HCT116 (cell line): Measurements from ENCODE around the gene STX12. TPM values are rescaled to one million over a fixed set of nuclear protein-coding genes. Genes with fewer than 3 reads are reported as not detected.

ENCODE experiments used
- ATAC-seq: fragments of 200-7000 bp; cut with Tn5 transposase; 2 replicates; pipeline ENCODE4 v1.9.1; 2020; ENCODE audit warnings: mild to moderate bottlenecking, moderate library complexity
- BruUV-seq: library from RNA; stranded (reverse); fragments of 400-500 nt; replicated peaks from 2 replicates; lab custom pipeline; 2021; lab: Mats Ljungman, UMichigan
- CTCF ChIA-PET: fragments of 300-600 bp; sonication (Branson Sonifier 250); formaldehyde crosslinking; loops from one replicate; lab custom pipeline; 2021; ENCODE audit warnings: antibody characterized with exemption; lab: Charles Lee
- POLR2A ChIA-PET: fragments of 300-600, 350-600 bp; sonication (Branson Sonifier 250); formaldehyde crosslinking; loops from one replicate; lab custom pipeline; 2021; ENCODE audit warnings: antibody characterized with exemption; lab: Charles Lee
- RAD21 ChIA-PET, 2 experiments: fragments of 300-600 bp; sonication (Branson Sonifier 250); formaldehyde crosslinking; loops; one replicate each; lab custom pipeline; 2023; ENCODE audit warnings: low total read pairs in 2 of 2; ENCODE audit not compliant: uncharacterized antibody in 2 of 2, unreplicated experiment in 2 of 2, low non-redundant PET in 1 of 2; lab: Charles Lee
- DNase-seq: peaks from one replicate; pipeline ENCODE4 v3.0.0-alpha.2; 2010; ENCODE audit warnings: low read depth, low spot score
- H2AFZ ChIP-seq: fragments of 200-600 bp; shearing (Covaris generic), sonication (generic); 2 replicates; pipeline ENCODE4 v1.6.1; 2017; ENCODE audit warnings: low read depth, mixed run types, mixed read lengths, antibody characterized with exemption, low read length; ENCODE audit not compliant: poor library complexity, severe bottlenecking
- H3K27ac ChIP-seq: 2 replicates; pipeline ENCODE4 v1.5.1; 2012; ENCODE audit warnings: low read depth, low read length
- H3K27me3 ChIP-seq: fragments of 200-600 bp; sonication (generic); 2 replicates; pipeline ENCODE4 v1.6.1; 2016; ENCODE audit warnings: mixed run types, low read length, mixed read lengths; ENCODE audit not compliant: insufficient read depth
- H3K36me3 ChIP-seq, 2 experiments: fragments of 200-500 bp in 1 of 2; fragments of 200-600 bp in 1 of 2; sonication (Bioruptor generic) in 1 of 2; sonication (generic) in 1 of 2; 2 replicates each; pipeline versions ENCODE4 v1.5.1 to v1.6.1; 2014 to 2016; ENCODE audit warnings: low read length in 2 of 2, inconsistent platforms in 1 of 2, mixed read lengths in 1 of 2, mixed run types in 1 of 2; ENCODE audit not compliant: insufficient read depth in 2 of 2, control insufficient read depth in 1 of 2
- H3K4me1 ChIP-seq, 2 experiments: fragments of 200-600 bp in 1 of 2; sonication (generic) in 1 of 2; 2 replicates each; pipeline versions ENCODE4 v1.5.1 to v1.6.1; 2012 to 2017; ENCODE audit warnings: low read length in 2 of 2, inconsistent platforms in 1 of 2, mild to moderate bottlenecking in 1 of 2, mixed read lengths in 1 of 2, mixed run types in 1 of 2, moderate library complexity in 1 of 2; ENCODE audit not compliant: insufficient read depth in 2 of 2, control insufficient read depth in 1 of 2
- H3K4me2 ChIP-seq: fragments of 200-600 bp; sonication (generic); 2 replicates; pipeline ENCODE4 v1.6.1; 2017; ENCODE audit warnings: mixed run types, low read length, mixed read lengths
- H3K4me3 ChIP-seq, 2 experiments: fragments of 200-600 bp in 1 of 2; sonication (generic) in 1 of 2; replicated peaks in 1 of 2; 2 replicates each; pipeline ENCODE4 v1.5.1; 2011 to 2016; ENCODE audit warnings: low read length in 2 of 2, control low read depth in 1 of 2, low read depth in 1 of 2, mild to moderate bottlenecking in 1 of 2, mixed read lengths in 1 of 2, mixed run types in 1 of 2
- H3K79me2 ChIP-seq: fragments of 200-600 bp; sonication (generic); 2 replicates; pipeline ENCODE4 v1.6.1; 2017; ENCODE audit warnings: mild to moderate bottlenecking, mixed run types, low read length, moderate library complexity, mixed read lengths; ENCODE audit not compliant: insufficient read depth
- H3K9ac ChIP-seq: fragments of 200-600 bp; sonication (generic); 2 replicates; pipeline ENCODE4 v1.6.1; 2016; ENCODE audit warnings: low read length, mixed read lengths
- H3K9me2 ChIP-seq: fragments of 200-600 bp; sonication (generic), shearing (Covaris generic); 2 replicates; pipeline ENCODE4 v1.6.1; 2017; ENCODE audit warnings: mixed run types, mild to moderate bottlenecking, moderate library complexity; ENCODE audit not compliant: insufficient read depth
- H3K9me3 ChIP-seq, 2 experiments: fragments of 200-500 bp in 1 of 2; fragments of 200-600 bp in 1 of 2; sonication (Bioruptor generic) in 1 of 2; sonication (generic) in 1 of 2; 2 replicates each; pipeline ENCODE4 v1.6.1; 2014 to 2017; ENCODE audit warnings: low read length in 2 of 2, mixed read lengths in 2 of 2, inconsistent platforms in 1 of 2, low read depth in 1 of 2, mild to moderate bottlenecking in 1 of 2, mixed run types in 1 of 2, moderate library complexity in 1 of 2; ENCODE audit not compliant: control insufficient read depth in 1 of 2, insufficient read depth in 1 of 2
- H4K20me1 ChIP-seq: fragments of 200-600 bp; sonication (generic), shearing (Covaris generic); 2 replicates; pipeline ENCODE4 v1.6.1; 2017; ENCODE audit warnings: mixed run types, mild to moderate bottlenecking, moderate library complexity; ENCODE audit not compliant: insufficient read depth
- ATF3 ChIP-seq: IDR thresholded peaks from 2 replicates; pipeline ENCODE4 v1.6.1; 2012
- CTCF ChIP-seq, 3 experiments: fragments of 200-600 bp in 1 of 3; sonication (generic) in 1 of 3; IDR thresholded peaks in 2 of 3; conservative IDR thresholded peaks in 1 of 3; 2 replicates each; pipeline ENCODE4 v1.5.1; 2012 to 2017; ENCODE audit warnings: low read depth in 2 of 3, low read length in 2 of 3, antibody characterized with exemption in 1 of 3, borderline replicate concordance in 1 of 3, control low read depth in 1 of 3, mild to moderate bottlenecking in 1 of 3, mixed read lengths in 1 of 3, mixed run types in 1 of 3, moderate library complexity in 1 of 3; ENCODE audit not compliant: insufficient read depth in 1 of 3
- EGR1 ChIP-seq: IDR thresholded peaks from 2 replicates; pipeline ENCODE4 v1.6.1; 2012; ENCODE audit warnings: low read depth
- ELF1 ChIP-seq: IDR thresholded peaks from 2 replicates; pipeline ENCODE4 v1.6.1; 2012; ENCODE audit warnings: low read depth, borderline replicate concordance
- FOSL1 ChIP-seq: IDR thresholded peaks from 2 replicates; pipeline ENCODE4 v1.6.1; 2012; ENCODE audit warnings: low read depth
- MAX ChIP-seq: IDR thresholded peaks from 2 replicates; pipeline ENCODE4 v1.6.1; 2012
- POLR2A ChIP-seq: IDR thresholded peaks from 2 replicates; pipeline ENCODE4 v1.7.0; 2011; ENCODE audit warnings: borderline replicate concordance; ENCODE audit not compliant: insufficient read depth, insufficient read length; ENCODE audit errors: extremely low read depth
- RAD21 ChIP-seq: IDR thresholded peaks from 2 replicates; pipeline ENCODE4 v1.6.1; 2012; ENCODE audit warnings: low read depth, mild to moderate bottlenecking
- REST ChIP-seq: IDR thresholded peaks from 2 replicates; pipeline ENCODE4 v1.6.1; 2012; ENCODE audit warnings: low read depth
- SP1 ChIP-seq: IDR thresholded peaks from 2 replicates; pipeline ENCODE4 v1.6.1; 2012; ENCODE audit warnings: low read depth
- ZNF274 ChIP-seq: fragments of 200-500 bp; sonication (Bioruptor generic); IDR thresholded peaks from 2 replicates; pipeline ENCODE4 v1.6.1; 2014; ENCODE audit warnings: mild to moderate bottlenecking, low read depth, low read length, inconsistent platforms
- intact Hi-C: fragments of 100-400 bp; cut with micrococcal nuclease; formaldehyde crosslinking; loops from 2 replicates; pipeline ENCODE4 v1.10.0; 2022
- total RNA-seq: library from RNA; stranded (reverse); gene quantifications from one replicate; pipeline ENCODE4 v1.2.1, GENCODE V29; 2021; ENCODE audit not compliant: unreplicated experiment

STX12 gene
- total RNA-seq, 1 experiment from 2014 or later: 27.6 TPM

GRCh38 chr1:27772036-27772931, 735 bp upstream of the STX12 start:
- ChIA-PET POLR2A (interaction anchor here (0.7 to 2.8 kb wide), 11 partner anchors 8 to 617 kb away, joined by 3 to 17 read pairs (median 5); partner anchors contain the start of genes FAM76A, IFI6, PPP1R8 and SLC9A1), CTCF (interaction anchor here (0.8 to 1.4 kb wide), 5 partner anchors 12 to 103 kb away, joined by 3 to 6 read pairs (median 3); partner anchors contain the start of genes FAM76A and PPP1R8), RAD21 (interaction anchor here in 1 of 2 experiments (0.6 to 0.9 kb wide), 2 partner anchors 102 to 283 kb away, joined by 4 read pairs; no protein-coding TSS in a partner anchor)
- BruUV-seq: no TSS peak
- peaks cover 4 to 13% of the 10 kb centered on the region in 2 experiments; a peak in 3 of 4 replicates for H3K4me1 ChIP-seq
- no peaks in the 10 kb centered on the region for H3K36me3 ChIP-seq
- H3K4me3 ChIP-seq: peak overlapping the region; percentile 34 to 66
- intact Hi-C loops: no loop called here
- H3K27ac ChIP-seq: no peak overlapping the region
- H2AFZ ChIP-seq: peak overlapping the region; percentile 76
- ATAC-seq (no peak), DNase-seq (no peak)
- no peaks in the 10 kb centered on the region for H4K20me1 ChIP-seq
- H3K79me2 ChIP-seq: peaks cover 28% of the 10 kb centered on the region
- TF ChIP-seq ATF3 (no peak), RAD21 (no peak), POLR2A (no peak), MAX (no peak), ZNF274 (no peak), EGR1 (no peak), SP1 (no peak), CTCF (IDR thresholded peaks at IDR 0.05 in 2 of 3, conservative IDR thresholded peaks at IDR 0.05 in 1 of 3; ENCODE audit: borderline replicate concordance in 1 of 3, insufficient read depth in 1 of 3, low read depth in 2 of 3, low read length in 2 of 3) (no peak), FOSL1 (no peak), REST (no peak), ELF1 (no peak)
- no peaks in the 10 kb centered on the region for H3K9me3 ChIP-seq
- no peaks in the 10 kb centered on the region for H3K9me2 ChIP-seq
- H3K4me2 ChIP-seq: peak overlapping the region; percentile 84
- H3K9ac ChIP-seq: no peak overlapping the region
- H3K27me3 ChIP-seq: no peaks in the 10 kb centered on the region
